GM12891 (cell line): ENCODE measurements around the gene MBD3L4.
"Not testable (repeated sequence)": the region's sequence is repeated elsewhere in the genome, so short reads cannot be mapped to it uniquely, and the experiment has no call there.

ENCODE experiments used
- DNase-seq: peaks from one replicate; pipeline ENCODE4 v3.0.0; 2011; ENCODE audit warnings: low spot score; ENCODE audit not compliant: insufficient read length
- FAIRE-seq: peaks from 2 replicates; lab custom pipeline; 2011; peaks lifted over from hg19 to GRCh38; lab: Jason Lieb, UNC
- PAX5 ChIP-seq: IDR thresholded peaks from 2 replicates; pipeline ENCODE4 v1.6.1; 2011; ENCODE audit warnings: low read length, moderate library complexity, mild to moderate bottlenecking; ENCODE audit not compliant: insufficient read depth, severe bottlenecking
- POLR2A ChIP-seq: IDR thresholded peaks from 2 replicates; pipeline ENCODE4 v1.6.1; 2011; ENCODE audit warnings: low read depth, low read length, control low read depth
- POLR2AphosphoS5 ChIP-seq: IDR thresholded peaks from 2 replicates; pipeline ENCODE4 v1.6.1; 2011; ENCODE audit warnings: low read depth, low read length, control low read depth
- POU2F2 ChIP-seq: IDR thresholded peaks from 2 replicates; pipeline ENCODE4 v1.6.1; 2011; ENCODE audit warnings: low read depth, mild to moderate bottlenecking, control low read depth, low read length, moderate library complexity
- SPI1 ChIP-seq: IDR thresholded peaks from 2 replicates; pipeline ENCODE4 v1.6.1; 2011; ENCODE audit warnings: low read depth, low read length, control low read depth
- TAF1 ChIP-seq: IDR thresholded peaks from 2 replicates; pipeline ENCODE4 v1.6.1; 2011; ENCODE audit warnings: low read depth, low read length, control low read depth

MBD3L4 gene

DNA sequence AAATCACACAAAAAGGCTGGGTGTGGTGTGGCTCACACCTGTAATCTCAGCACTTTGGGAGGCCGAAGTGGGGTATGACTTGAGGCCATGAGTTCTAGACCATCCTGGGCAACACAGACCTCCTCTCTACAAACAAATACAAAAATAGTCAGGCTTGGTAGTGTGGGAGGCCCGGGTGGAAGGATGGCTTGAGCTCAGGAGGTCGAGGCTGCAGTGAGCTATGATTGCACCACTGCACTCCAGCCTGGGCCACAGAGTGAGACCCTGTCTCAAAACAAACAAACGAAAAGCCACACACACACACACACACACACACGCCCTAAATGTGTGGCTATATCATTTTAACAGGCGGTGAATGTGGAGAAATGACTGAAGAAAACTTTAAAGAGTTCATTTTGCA is 28.6 kb upstream of the MBD3L4 start:
- DNase-seq = no peak
- FAIRE-seq = no peak
- TF ChIP-seq POU2F2 (no peak), SPI1 (no peak)

GRCh38 chr19:7067716-7068115 is 27.7 kb upstream of the MBD3L4 start:
- TF ChIP-seq POU2F2 (no peak), POLR2A (no peak), SPI1 (no peak), POLR2AphosphoS5 (no peak), PAX5 (no peak), TAF1 (no peak)
- FAIRE-seq = no peak
- DNase-seq = no peak

DNA sequence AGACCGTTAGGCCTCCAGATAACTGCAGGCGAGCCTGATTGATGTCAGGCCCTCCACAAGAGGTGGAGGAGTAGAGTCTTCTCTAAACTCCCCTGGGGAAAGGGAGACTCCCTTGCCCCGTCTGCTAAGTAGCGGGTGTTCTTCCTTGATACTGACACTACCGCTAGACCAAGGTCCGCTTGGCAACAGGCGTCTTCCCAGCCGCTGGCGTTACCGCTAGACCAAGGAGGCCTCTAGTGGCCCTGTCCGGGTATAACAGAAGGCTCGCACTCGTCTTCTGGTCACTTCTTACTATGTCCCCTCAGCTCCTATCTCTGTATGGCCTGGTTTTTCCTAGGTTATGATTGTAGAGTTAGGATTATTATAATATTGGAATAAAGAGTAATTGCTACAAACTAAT is 27.1 kb upstream of the MBD3L4 start:
- not testable (repeated sequence) for DNase-seq, FAIRE-seq

GRCh38 chr19:7063764-7064418 is 23.9 kb upstream of the MBD3L4 start:
- TF ChIP-seq POLR2A (no peak), POLR2AphosphoS5 (no peak), POU2F2 (no peak), TAF1 (no peak), PAX5 (no peak), SPI1 (no peak)
- DNase-seq (no peak), FAIRE-seq (no peak)

DNA sequence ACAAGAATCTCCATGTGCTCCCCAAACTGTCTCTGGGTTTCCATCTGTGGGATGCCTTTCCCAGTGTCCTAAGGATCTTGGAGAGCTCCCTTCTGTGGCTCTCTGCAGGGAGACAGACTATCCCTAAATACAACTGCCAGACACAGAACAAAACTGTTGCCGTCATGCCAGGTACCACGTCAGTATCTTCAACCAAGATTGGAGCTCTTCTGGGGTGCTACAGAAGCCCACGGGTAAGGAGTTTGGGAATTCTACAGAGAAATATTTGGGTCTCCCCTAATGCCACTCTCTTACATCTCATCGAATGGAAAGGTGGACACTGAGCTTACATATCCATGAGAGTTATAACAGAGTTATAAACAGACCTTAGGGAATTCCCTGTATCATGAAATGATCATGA is 23.4 kb upstream of the MBD3L4 start:
- no peak for DNase-seq
- no peak for TF ChIP-seq PAX5
- TF ChIP-seq POLR2A = no peak
- no peak for TF ChIP-seq POU2F2
- no peak for TF ChIP-seq SPI1
- no peak for TF ChIP-seq TAF1
- TF ChIP-seq POLR2AphosphoS5 = no peak
- FAIRE-seq = no peak

- not testable (repeated sequence) for FAIRE-seq, DNase-seq
Measured at GRCh38 chr19:7059977-7060376, 20.0 kb upstream of the MBD3L4 start.

- not testable (repeated sequence) for DNase-seq, FAIRE-seq
Measured at GRCh38 chr19:7058576-7058975, 18.6 kb upstream of the MBD3L4 start, which contains the start of gene MBD3L3. Gene MBD3L3 (minus strand): TSS chr19:7058676. CDS start chr19:7058605, 71 bp downstream.

GRCh38 chr19:7056371-7056770 is 16.4 kb upstream of the MBD3L4 start:
- DNase-seq, FAIRE-seq: not testable (repeated sequence)

DNA sequence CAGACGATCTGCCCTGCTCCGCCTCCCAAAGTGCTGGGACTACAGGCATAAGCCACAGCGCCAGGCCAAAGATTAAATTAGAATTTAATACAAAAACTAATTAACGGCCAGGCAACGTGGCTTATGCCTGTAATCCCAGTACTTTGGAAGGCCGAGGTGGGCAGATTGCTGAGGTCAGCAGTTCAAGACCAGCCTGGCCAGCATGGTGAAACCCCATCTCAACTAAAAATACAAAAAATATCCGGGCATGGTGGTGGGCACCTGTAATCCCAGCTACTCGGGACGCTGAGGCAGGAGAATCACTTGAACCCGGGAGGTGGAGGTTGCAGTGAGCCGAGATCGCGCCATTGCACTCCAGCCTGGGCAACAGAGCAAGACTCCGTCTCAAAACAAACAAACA is 15.7 kb upstream of the MBD3L4 start:
- FAIRE-seq, DNase-seq: not testable (repeated sequence)

- not testable (repeated sequence) for FAIRE-seq, DNase-seq
Measured at GRCh38 chr19:7054635-7055368, 14.8 kb upstream of the MBD3L4 start.

- FAIRE-seq, DNase-seq: not testable (repeated sequence)
Measured at GRCh38 chr19:7052896-7053295, 12.9 kb upstream of the MBD3L4 start.

DNA sequence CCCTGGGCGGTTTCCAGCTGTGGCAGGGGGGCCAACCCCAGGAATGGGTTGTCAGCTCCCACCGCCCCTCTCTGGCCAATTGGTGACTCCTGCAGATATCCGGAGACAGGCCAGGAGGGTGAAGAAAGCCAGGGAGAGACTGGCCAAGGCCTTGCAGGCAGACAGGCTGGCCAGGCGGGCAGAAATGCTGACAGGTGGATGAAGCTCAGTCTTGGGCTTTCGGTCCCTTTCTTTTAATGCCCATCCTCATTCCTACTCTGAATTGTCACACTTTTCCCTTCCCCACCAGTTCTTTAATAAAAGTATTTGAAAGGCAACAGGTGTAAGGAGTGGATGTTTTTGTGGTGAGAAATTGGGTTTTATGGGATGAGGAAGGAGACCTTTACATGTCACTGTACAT is 11.4 kb upstream of the MBD3L4 start:
- DNase-seq = not testable (repeated sequence)

GRCh38 chr19:7049021-7049420 is 9.0 kb upstream of the MBD3L4 start, which contains the start of gene MBD3L2:
Gene MBD3L2 (plus strand): TSS chr19:7049321. CDS start chr19:7049374, 53 bp downstream.
- FAIRE-seq, DNase-seq: not testable (repeated sequence)

More for the DNA sequence above, 11.4 kb upstream of the MBD3L4 start:
- FAIRE-seq = not testable (repeated sequence)

- FAIRE-seq, DNase-seq: not testable (repeated sequence)
Measured at GRCh38 chr19:7041563-7041962, 1.6 kb upstream of the MBD3L4 start.

GRCh38 chr19:7030278-7030677 is 9.7 kb downstream of the MBD3L4 start, which contains the start of gene MBD3L5:
Gene MBD3L5 (plus strand): TSS chr19:7030578. CDS start chr19:7030612, 34 bp downstream.
- not testable (repeated sequence) for FAIRE-seq, DNase-seq

DNA sequence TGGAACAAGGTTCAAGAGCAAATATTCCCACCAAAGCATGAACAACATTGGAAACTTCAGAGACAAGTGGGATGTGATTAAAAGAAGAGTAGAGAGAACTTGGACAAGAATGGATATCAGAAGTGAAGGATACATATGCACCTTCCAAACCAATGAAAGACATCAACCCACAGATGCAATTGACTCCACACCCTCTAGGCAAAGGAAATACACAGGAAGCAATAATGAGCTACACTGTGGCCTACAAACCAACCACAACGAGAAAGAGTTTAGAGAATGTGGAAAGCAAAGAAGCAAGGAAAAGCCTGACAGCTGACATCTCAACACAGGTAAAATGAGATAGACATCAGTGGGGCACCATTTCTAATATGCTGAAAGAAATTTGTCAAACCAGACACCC is 11.2 kb downstream of the MBD3L4 start:
- not testable (repeated sequence) for FAIRE-seq, DNase-seq

DNA sequence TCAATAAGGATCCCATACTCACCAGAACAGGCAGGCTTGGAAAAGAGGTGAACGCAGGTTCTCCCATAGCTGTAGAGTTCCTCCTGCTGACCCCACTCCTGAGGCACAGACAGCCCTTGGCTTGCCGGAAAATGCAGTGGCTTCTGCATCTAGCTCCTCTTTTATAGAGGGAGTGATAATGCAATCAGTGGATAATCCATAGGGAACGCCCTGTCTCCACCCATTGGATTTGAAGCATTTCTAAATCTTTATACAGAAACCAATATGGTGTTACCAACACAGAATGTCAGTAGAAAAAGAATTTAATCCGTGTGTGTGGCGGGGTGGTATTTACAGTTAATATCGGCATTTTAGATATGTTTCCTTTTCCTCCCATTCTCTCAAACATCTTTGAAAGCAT is 18.6 kb downstream of the MBD3L4 start, which contains the start of gene MBD3L2B:
TSS of gene MBD3L2B (minus strand) at position 101 of the 400 bp plus-strand sequence. CDS start at position 67, 34 bp downstream.
- DNase-seq, FAIRE-seq: not testable (repeated sequence)
